PC-3 (cell line): Measurements from ENCODE around the gene PPP1R9B.

Source experiments
- CTCF ChIP-seq: fragments of 300-600 bp; sonication (generic); conservative IDR thresholded peaks from 2 replicates; pipeline ENCODE4 v1.5.1; 2017; ENCODE audit warnings: antibody characterized with exemption, low read depth, mild to moderate bottlenecking, low read length
- EZH2 ChIP-seq: fragments of 300-600 bp; sonication (generic); IDR thresholded peaks from one replicate; pipeline ENCODE4 v1.6.1; 2017; ENCODE audit warnings: antibody characterized with exemption, mild to moderate bottlenecking, low read length; ENCODE audit not compliant: unreplicated experiment
- EZH2phosphoT487 ChIP-seq: fragments of 300-600 bp; sonication (generic); IDR thresholded peaks from 2 replicates; pipeline ENCODE4 v1.6.1; 2018; ENCODE audit warnings: mild to moderate bottlenecking, antibody characterized with exemption, low read length, borderline replicate concordance

- no peak for TF ChIP-seq EZH2phosphoT487
- peak; percentile 96 for TF ChIP-seq CTCF
- no peak for TF ChIP-seq EZH2
Measured at GRCh38 chr17:50139950-50140885, 10.3 kb downstream of the PPP1R9B start.
